HG03135 (cell line): ENCODE measurements around the gene RBM4.

Source experiments
- ATAC-seq: cut with Tn5 transposase; IDR thresholded peaks from one replicate; pipeline ENCODE4 v1.9.1; 2021; ENCODE audit warnings: mild to moderate bottlenecking, moderate library complexity; ENCODE audit not compliant: unreplicated experiment

Gene RBM4

DNA sequence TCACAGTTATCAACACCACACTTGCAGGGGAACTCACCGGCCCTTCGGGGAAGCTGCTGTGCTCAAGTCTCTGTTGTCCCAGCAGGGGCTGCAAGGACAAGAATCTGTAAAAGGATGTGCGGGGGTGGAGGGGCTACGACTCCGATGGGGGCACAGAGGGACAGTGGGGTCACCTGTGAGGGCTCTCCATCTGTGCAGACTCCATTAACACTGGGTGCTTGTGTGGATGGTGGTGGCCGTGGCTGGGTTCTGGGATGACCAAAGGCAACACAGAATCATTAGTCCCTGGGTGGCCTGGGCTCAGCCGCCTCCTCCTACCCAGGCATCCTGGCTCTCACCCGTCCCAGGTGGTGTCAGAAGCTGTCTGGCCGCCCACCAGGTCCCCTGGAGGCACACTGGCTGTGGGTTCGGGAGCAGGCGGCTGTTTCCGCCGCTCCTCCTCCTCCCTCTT is 49.4 kb downstream of the RBM4 start:
- no peak for ATAC-seq

DNA sequence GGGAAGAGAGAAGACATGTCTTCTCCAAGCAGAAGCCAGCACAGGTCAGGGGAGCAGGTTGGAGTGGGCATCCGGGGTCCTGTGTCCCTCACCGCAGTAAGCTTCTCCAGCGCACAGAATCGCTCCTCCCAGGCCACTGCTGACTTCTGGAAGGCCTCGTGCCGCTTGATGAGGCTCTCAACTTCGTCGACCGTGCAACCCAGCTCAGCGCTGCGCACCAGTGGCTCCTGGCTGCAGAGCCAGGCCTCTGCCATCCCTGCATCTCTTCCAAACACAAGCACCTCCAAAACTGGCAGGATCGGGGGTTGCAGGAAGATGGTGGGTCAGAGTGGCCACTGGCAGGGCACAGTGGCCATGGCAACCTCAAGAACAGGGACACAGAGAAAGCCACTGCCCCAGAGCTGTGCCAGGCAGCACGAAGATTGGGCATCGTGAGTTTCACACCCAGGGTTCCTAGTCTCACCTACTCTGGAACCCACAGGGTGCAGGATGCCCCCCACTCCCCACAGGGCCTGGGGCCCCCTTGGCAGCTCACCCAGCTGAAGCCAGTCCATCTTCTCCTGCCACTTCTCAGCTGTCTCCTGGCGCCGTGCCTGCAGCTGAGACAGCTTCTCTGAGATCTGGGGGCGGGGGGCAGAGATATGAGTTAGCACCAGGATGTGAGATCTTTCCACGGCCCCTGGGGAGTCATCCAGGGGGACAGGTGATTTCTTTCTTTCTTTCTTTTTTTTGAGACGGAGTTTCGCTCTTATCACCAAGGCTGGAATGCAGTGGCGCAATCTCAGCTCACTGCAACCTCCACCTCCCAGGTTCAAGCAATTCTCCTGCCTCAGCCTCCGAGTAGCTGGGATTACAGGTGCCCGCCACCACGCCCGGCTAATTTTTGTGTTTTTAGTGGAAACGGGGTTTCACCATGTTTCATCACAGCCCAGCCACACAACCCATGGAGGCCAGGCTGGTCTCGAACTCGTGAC is 50.3 kb downstream of the RBM4 start:
- no peak for ATAC-seq

DNA sequence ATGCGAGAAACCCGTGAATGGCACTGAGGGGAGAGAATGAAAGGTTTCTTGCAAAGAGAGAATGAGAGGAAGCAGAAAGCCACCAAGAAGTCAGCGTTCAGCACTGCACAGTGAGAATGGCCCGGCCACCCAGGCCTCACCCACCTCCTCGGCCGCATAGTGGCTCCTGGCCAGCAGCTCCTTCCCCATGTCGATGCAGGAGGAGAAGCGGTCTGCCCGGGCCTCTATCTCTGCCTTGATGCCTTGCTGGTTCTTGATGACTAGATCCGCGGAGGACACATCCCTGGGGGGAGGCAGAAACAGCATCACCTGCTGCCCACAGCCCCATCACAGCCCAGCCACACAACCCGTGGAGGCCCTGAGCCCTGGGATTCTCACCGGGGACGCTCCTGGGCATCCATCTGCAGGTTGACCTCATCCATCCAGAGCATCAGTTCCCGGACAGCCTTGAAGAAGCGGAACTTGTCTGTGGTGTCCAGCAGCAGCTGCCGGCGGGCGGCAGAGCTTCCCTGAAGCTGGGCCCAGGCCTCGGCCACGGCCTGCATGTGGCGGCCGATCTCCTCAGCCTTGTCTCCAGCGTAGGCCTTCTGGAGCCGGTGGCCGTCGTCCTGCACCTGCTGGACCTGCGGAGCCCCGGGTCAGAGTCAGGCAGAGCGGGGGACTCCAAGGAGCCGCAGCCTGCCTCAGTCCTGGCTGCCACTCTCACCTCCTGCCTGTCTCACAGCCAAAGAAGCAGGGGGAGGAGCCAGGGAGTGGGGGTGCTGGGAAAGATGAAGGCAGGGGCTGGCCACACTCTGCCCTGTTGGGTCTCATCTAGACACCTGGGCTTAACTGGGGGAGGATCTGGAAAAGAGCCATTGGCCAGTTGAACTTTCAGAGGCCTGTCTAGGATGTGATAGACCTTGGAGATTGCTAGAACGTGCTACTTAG is 51.4 kb downstream of the RBM4 start:
- ATAC-seq: no peak

DNA sequence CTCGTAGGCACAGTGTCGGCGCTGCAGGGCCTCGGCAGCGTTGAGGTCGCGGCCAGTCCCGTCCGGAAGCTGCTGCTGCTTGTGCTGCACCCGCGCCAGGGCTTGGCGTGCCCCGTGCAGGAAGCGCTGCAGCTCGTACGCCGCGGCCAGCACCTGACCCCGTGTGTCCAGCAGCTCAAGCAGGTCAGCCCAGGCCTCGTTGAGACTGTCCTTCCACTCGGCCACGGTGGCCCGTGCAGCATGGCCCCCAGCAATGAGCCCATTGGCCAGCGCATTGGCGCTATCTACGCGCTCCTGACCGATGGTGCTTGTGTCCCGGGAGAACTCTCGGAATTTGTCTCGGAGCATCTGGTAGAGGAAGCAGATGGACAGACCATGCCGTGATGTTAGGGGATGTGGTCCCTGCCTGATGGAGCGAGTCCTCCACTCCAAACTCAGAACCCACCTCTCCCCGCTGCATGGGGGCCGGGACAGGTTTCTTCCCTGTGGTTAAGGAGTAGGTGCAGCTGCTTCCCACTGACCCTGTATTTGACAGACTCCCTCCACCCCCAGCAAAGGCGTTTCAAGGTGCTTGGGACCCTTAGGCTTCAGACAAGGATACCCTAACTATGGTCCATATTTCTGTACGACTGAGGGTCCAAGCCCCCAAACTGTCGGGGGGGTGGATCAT is 52.9 kb downstream of the RBM4 start:
- ATAC-seq: no peak

DNA sequence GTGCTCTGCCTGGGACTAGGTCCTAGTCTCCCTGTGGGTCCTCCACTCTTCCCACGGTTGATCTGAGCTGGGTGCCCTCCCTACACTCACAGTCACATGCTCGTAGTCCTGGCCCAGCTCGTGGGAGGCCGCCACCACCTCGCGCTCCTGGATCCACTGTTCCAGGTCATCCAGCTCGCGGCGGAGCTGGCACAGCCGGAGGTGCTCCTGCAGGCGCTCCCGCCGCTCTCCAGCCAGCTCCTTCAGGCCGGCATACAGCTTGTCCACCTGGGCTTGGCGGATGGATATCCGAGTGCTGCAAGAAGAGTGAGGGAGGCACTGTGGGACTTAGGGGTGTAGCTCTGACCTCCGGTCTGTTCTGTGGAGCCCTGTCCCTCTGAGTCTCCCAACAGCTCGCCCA is 53.9 kb downstream of the RBM4 start:
- ATAC-seq: no peak

DNA sequence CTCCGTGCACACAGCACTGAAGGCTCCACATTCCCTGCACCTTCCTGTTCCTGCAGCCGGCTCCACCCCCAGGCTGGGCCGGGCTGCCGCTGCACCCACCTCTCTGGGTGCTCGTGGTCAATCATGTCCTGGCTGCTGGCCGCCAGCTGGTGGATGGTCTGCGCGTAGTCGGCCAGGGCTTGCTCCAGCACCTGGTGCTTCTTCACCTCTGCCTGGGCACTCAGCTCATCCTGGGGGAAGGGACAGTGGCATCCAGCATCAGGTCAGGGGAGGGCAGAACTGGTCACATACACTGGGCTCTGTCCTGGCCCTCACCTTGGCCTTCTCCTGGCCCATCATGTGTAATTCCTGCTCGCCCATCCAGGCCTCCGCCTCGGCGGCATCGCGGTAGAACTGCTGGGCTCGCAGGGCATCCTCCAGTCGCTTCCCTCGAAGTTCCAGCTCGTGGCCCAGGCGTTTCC is 54.4 kb downstream of the RBM4 start:
- ATAC-seq: no peak

DNA sequence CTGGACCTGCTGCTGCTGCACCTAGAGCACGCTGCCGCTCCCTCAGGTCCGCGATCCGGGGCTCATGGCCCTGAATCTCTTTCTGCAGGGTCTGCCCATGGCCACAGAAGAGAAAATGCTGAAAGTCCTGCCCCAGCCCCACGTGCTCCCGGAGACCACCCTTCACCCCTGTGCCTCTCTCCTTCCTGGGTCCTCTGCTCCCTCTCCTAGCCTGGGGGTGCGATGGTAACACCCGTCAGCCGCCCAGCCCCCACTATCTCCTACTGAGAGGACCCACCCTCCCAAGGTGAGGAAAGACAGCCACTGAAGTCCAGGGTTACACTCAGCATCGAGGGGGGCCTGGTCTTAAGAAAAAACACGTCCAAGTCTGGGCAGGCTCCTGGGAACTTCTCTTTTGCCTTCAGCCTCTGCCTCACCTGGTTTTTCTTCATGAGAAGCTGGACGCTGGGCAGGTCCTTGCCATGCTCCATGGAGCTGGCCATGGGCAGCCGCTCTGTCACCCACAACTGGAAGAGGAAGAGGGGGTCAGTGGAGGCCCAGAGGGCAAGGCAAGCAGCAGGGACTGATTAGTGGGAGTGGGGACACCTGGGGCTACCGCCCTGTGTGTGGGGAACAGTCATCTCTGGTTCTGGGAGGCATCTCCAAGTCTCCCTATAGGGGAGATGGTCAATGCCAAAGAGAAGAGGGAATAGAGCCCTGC is 55.0 kb downstream of the RBM4 start:
- no peak for ATAC-seq

DNA sequence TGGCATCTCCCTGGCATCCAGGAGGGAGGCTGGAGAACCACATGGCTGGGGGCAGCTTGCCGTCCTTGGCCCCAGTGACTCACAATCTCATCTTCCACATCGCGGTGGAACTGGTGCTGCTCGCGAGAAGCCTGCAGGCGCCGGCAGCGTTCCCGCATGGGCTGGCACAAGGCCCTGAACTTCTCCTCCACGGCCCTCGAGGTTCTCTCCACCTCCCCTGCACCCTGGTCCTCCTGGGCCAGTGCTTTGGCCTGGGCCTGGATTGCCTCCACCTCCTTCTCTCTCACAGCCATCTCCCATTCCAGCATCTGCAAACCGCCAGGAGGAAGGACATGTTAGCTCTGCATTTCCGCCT is 55.5 kb downstream of the RBM4 start:
- no peak for ATAC-seq

DNA sequence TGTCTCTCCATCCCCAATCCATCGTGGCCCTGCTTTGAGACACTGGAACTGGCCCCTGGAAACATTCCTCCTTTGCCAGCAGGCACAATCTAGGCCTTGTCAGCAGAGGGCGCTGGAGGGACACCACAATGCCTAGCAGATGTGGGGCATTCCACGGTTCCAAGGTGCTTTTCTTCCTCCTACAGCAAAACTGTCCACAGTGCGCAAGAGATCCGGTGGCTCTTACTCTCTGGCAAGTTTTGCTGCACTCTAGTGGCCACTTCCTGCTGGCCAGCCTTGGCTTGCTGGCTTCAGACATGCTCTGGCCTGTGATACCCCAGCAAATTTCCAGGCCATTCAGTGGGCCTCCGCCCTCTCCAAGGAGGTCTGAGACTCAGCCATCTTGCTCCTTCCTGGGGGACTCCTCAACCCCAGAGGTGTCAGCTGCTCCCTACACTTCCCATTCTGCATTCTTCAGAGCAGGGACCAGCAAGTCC is 56.3 kb downstream of the RBM4 start:
- no peak for ATAC-seq
